A549 (cell line): ENCODE measurements around the gene EMC8. TPM values are rescaled to one million over a fixed set of nuclear protein-coding genes. Genes with fewer than 3 reads are reported as not detected.
A peak's percentile ranks its signal among the peaks of the same experiment; 100 is the strongest.

Experiments used
- ATAC-seq, 2 experiments: fragments of 200-7000 bp in 1 of 2; fragments of >200 bp in 1 of 2; cut with Nextera tagmentation in 1 of 2; cut with Tn5 transposase in 1 of 2; 3 replicates each; pipeline versions ENCODE4 v1.8.0 to v1.9.1; 2018 to 2020; ENCODE audit warnings: mild to moderate bottlenecking in 1 of 2, moderate library complexity in 1 of 2
- CTCF ChIA-PET: fragments of 300-600 bp; sonication (Branson Sonifier 250); formaldehyde crosslinking; extraction: SDS; loops from one replicate; lab custom pipeline; 2021; ENCODE audit warnings: antibody characterized with exemption, inconsistent platforms; lab: Yijun Ruan, JAX
- POLR2A ChIA-PET: fragments of 350-600 bp; formaldehyde crosslinking; extraction: SDS; loops from one replicate; lab custom pipeline; 2021; ENCODE audit warnings: antibody characterized with exemption, inconsistent platforms; lab: Yijun Ruan, JAX
- DNase-seq, 2 experiments: peaks; one replicate each; pipeline versions ENCODE4 v3.0.0 to v3.0.0-alpha.2; 2011 to 2016; ENCODE audit warnings: low read depth in 1 of 2, low spot score in 1 of 2
- FAIRE-seq: peaks from 2 replicates; lab custom pipeline; 2011; peaks lifted over from hg19 to GRCh38; lab: Jason Lieb, UNC
- H3K27ac ChIP-seq, 2 experiments: fragments of >200 bp; sonication (Bioruptor Twin); formaldehyde crosslinking; 3 replicates each; pipeline ENCODE4 v1.5.1; 2016 to 2017
- H3K4me1 ChIP-seq: fragments of >200 bp; sonication (Bioruptor Twin); formaldehyde crosslinking; 3 replicates; pipeline ENCODE4 v1.6.1; 2016
- H3K4me2 ChIP-seq: fragments of >200 bp; sonication (Bioruptor Twin); formaldehyde crosslinking; 3 replicates; pipeline ENCODE4 v1.6.1; 2016
- H3K4me3 ChIP-seq: fragments of >200 bp; sonication (Bioruptor Twin); formaldehyde crosslinking; 3 replicates; pipeline ENCODE4 v1.5.1; 2016
- H3K9me3 ChIP-seq: fragments of >200 bp; sonication (Bioruptor Twin); formaldehyde crosslinking; 3 replicates; pipeline ENCODE4 v1.6.1; 2016
- CBX2 ChIP-seq: fragments of 200-600 bp; sonication (generic); IDR thresholded peaks from 2 replicates; pipeline ENCODE4 v1.6.1; 2016; ENCODE audit warnings: low read depth, mild to moderate bottlenecking, borderline replicate concordance
- CBX8 ChIP-seq: fragments of 200-600 bp; sonication (generic); IDR thresholded peaks from 2 replicates; pipeline ENCODE4 v1.6.1; 2016
- ESRRA ChIP-seq: fragments of 150-350 bp; IDR thresholded peaks from 2 replicates; pipeline ENCODE4 v1.6.1; 2014; ENCODE audit warnings: mild to moderate bottlenecking, low read length, borderline replicate concordance
- GATA3 ChIP-seq: IDR thresholded peaks from 2 replicates; pipeline ENCODE4 v1.6.1; 2012; ENCODE audit warnings: borderline replicate concordance
- HDAC2 ChIP-seq: fragments of 200-600 bp; sonication (generic); IDR thresholded peaks from 2 replicates; pipeline ENCODE4 v1.6.1; 2016
- HOXA7 ChIP-seq: fragments of 250-450 bp; sonication (Bioruptor Pico); IDR thresholded peaks from 2 replicates; pipeline ENCODE4 v1.5.0; 2020; ENCODE audit warnings: mild to moderate bottlenecking, moderate library complexity
- JUN ChIP-seq, 2 experiments: fragments of >200 bp; sonication (Bioruptor Twin); formaldehyde crosslinking; IDR thresholded peaks; 2 replicates in 1 of 2; 3 replicates in 1 of 2; pipeline ENCODE4 v1.6.1; 2016 to 2017
- JUNB ChIP-seq: fragments of >200 bp; sonication (Bioruptor Twin); formaldehyde crosslinking; IDR thresholded peaks from 2 replicates; pipeline ENCODE4 v1.6.1; 2016
- MAFK ChIP-seq: fragments of 450-650 bp; IDR thresholded peaks from 2 replicates; pipeline ENCODE4 v1.6.1; 2014; ENCODE audit not compliant: partially characterized antibody
- MYC ChIP-seq: IDR thresholded peaks from 2 replicates; pipeline ENCODE4 v1.6.1; 2012; ENCODE audit warnings: mild to moderate bottlenecking, inconsistent platforms, low read length, improper control_type of control experiment, borderline replicate concordance
- NPAS2 ChIP-seq: fragments of 250-450 bp; sonication (Bioruptor Pico); IDR thresholded peaks from 2 replicates; pipeline ENCODE4 v1.8.0; 2022; ENCODE audit warnings: mild to moderate bottlenecking, moderate library complexity, borderline replicate concordance
- NR3C1 ChIP-seq: fragments of >200 bp; sonication (Bioruptor Twin); formaldehyde crosslinking; IDR thresholded peaks from 3 replicates; pipeline ENCODE4 v1.6.1; 2017
- POLR2A ChIP-seq: IDR thresholded peaks from 2 replicates; pipeline ENCODE4 v1.6.1; 2012; ENCODE audit warnings: mild to moderate bottlenecking, low read length
- POLR2AphosphoS2 ChIP-seq: conservative IDR thresholded peaks from 2 replicates; pipeline ENCODE4 v1.6.1; 2012; ENCODE audit warnings: low read length, improper control_type of control experiment, inconsistent platforms
- RNF2 ChIP-seq: fragments of 200-600 bp; sonication (generic); IDR thresholded peaks from 2 replicates; pipeline ENCODE4 v1.6.1; 2016; ENCODE audit warnings: low read depth, mild to moderate bottlenecking, antibody characterized with exemption, moderate library complexity, borderline replicate concordance
- SMC3 ChIP-seq: fragments of >200 bp; sonication (Bioruptor Twin); formaldehyde crosslinking; IDR thresholded peaks from 3 replicates; pipeline ENCODE4 v1.6.1; 2018; ENCODE audit warnings: inconsistent platforms
- TP53 ChIP-seq: fragments of 250-450 bp; sonication (Bioruptor Pico); IDR thresholded peaks from 2 replicates; pipeline ENCODE4 v1.5.0; 2021; ENCODE audit warnings: mild to moderate bottlenecking, moderate library complexity
- ZSCAN20 ChIP-seq: fragments of 250-450 bp; sonication (Bioruptor Pico); IDR thresholded peaks from 2 replicates; pipeline ENCODE4 v1.8.0; 2022; ENCODE audit warnings: mild to moderate bottlenecking, moderate library complexity
- WGBS: methylation state at CpG from one replicate; pipeline ENCODE4 v1.1.6; 2017; ENCODE audit errors: missing lambda C conversion rate; 5-methylcytosine and 5-hydroxymethylcytosine counted together
- polyA plus RNA-seq, 4 experiments: library from polyadenylated mRNA; depleted of rRNA in 3 of 4; stranded (reverse); fragments of >200 nt; fragmentation: RNase III in 1 of 4; extraction: RNeasy Plus Mini Kit Qiagen cat#74134 plus additional on column Dnase treatment in 1 of 4; gene quantifications; 2 replicates in 3 of 4; 3 replicates in 1 of 4; pipeline ENCODE4 v1.2.3, GENCODE V29; 2011 to 2017
- TF ChIP-seq, protein P1 (sequence below): fragments of 250-450 bp; sonication (Bioruptor Pico); IDR thresholded peaks from 2 replicates; pipeline ENCODE4 v1.5.0; 2021; ENCODE audit warnings: mild to moderate bottlenecking, moderate library complexity, borderline replicate concordance
- TF ChIP-seq, protein P2 (sequence below): fragments of >200 bp; sonication (Bioruptor Twin); formaldehyde crosslinking; IDR thresholded peaks from 3 replicates; pipeline ENCODE4 v1.6.1; 2016
- TF ChIP-seq, protein P3 (sequence below): fragments of >200 bp; sonication (Bioruptor Twin); formaldehyde crosslinking; IDR thresholded peaks from 3 replicates; pipeline ENCODE4 v1.5.1; 2016
- TF ChIP-seq, protein P4 (sequence below): IDR thresholded peaks from 2 replicates; pipeline ENCODE4 v1.6.1; 2012; ENCODE audit warnings: low read depth, borderline replicate concordance

Gene EMC8
- polyA plus RNA-seq, 2 of the 4 experiments (the other 2 are of a cell fraction): 43.0 to 53.2 TPM

DNA sequence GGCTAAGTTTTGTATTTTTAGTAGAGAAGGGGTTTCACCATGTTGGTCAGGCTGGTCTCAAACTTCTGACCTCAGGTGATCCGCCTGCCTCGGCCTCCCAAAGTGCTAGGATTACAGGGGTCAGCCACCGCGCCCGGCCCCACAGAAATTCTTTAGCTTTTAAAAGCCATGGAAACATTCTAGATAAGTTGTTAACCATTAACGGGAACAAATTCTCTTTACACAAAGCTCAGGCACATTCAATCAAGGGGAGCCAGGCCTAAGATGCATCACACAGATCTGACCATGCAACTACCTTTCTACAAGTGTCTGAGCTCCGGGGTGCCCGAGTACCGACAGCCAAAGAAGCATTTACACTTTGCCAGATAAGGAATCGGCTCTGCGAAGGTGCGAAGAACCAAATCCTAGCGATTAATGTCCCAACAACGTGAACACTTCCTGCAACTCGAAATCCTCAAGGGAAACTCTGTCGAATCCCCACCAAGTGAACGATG lies 1.0 kb downstream of the EMC8 start:
- POLR2A ChIA-PET: no interaction called here

DNA sequence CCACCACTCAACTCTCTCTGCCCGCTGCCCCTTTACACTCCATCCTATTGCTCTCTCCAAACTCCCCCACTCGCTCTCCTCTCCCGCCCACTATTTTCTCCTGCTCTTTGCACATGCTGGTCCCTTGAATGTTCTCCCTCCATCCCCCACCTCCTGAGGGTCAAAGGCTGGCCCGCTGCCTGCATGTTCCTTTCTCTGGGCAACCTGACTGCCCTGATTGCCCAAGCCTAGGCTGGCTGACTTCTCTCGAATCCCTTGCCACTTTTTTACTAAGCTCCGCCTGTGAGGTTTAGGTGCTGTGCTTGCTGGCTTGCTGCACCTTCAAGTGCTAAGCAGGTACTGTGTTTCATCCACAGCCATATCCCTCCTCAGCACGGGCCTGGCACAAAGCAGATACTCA lies 2.7 kb downstream of the EMC8 start:
- ATAC-seq (no peak), FAIRE-seq (no peak)
- no peak overlapping the region for H3K4me2 ChIP-seq
- H3K27ac ChIP-seq: no peak overlapping the region
- peaks cover 19% of the 10 kb centered on the region for H3K4me1 ChIP-seq
- WGBS: 92% methylated on average over 7 of the region's 7 CpGs
- POLR2A ChIA-PET: no interaction called here
- H3K9me3 ChIP-seq: no peaks in the 10 kb centered on the region
- TF ChIP-seq SMC3 (no peak), HDAC2 (no peak), TP53 (CRISPR knock-in tag) (no peak), JUNB (no peak), JUN (IDR thresholded peaks at IDR 0.05) (no peak), POLR2A (no peak), MYC (no peak), CBX2 (no peak), GATA3 (no peak), NR3C1 (no peak), ZSCAN20 (CRISPR knock-in tag) (no peak), RNF2 (no peak), CBX8 (no peak)
- TF ChIP-seq, protein P1, sequence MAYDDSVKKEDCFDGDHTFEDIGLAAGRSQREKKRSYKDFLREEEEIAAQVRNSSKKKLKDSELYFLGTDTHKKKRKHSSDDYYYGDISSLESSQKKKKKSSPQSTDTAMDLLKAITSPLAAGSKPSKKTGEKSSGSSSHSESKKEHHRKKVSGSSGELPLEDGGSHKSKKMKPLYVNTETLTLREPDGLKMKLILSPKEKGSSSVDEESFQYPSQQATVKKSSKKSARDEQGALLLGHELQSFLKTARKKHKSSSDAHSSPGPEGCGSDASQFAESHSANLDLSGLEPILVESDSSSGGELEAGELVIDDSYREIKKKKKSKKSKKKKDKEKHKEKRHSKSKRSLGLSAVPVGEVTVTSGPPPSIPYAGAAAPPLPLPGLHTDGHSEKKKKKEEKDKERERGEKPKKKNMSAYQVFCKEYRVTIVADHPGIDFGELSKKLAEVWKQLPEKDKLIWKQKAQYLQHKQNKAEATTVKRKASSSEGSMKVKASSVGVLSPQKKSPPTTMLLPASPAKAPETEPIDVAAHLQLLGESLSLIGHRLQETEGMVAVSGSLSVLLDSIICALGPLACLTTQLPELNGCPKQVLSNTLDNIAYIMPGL (CRISPR knock-in tag): no peak
- TF ChIP-seq, protein P2, sequence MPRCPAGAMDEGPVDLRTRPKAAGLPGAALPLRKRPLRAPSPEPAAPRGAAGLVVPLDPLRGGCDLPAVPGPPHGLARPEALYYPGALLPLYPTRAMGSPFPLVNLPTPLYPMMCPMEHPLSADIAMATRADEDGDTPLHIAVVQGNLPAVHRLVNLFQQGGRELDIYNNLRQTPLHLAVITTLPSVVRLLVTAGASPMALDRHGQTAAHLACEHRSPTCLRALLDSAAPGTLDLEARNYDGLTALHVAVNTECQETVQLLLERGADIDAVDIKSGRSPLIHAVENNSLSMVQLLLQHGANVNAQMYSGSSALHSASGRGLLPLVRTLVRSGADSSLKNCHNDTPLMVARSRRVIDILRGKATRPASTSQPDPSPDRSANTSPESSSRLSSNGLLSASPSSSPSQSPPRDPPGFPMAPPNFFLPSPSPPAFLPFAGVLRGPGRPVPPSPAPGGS: no peak
- TF ChIP-seq, protein P3, sequence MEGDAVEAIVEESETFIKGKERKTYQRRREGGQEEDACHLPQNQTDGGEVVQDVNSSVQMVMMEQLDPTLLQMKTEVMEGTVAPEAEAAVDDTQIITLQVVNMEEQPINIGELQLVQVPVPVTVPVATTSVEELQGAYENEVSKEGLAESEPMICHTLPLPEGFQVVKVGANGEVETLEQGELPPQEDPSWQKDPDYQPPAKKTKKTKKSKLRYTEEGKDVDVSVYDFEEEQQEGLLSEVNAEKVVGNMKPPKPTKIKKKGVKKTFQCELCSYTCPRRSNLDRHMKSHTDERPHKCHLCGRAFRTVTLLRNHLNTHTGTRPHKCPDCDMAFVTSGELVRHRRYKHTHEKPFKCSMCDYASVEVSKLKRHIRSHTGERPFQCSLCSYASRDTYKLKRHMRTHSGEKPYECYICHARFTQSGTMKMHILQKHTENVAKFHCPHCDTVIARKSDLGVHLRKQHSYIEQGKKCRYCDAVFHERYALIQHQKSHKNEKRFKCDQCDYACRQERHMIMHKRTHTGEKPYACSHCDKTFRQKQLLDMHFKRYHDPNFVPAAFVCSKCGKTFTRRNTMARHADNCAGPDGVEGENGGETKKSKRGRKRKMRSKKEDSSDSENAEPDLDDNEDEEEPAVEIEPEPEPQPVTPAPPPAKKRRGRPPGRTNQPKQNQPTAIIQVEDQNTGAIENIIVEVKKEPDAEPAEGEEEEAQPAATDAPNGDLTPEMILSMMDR: no peak
- TF ChIP-seq, all 56 proteins: peak for 0
- DNase-seq: no peak
- no peak overlapping the region for H3K4me3 ChIP-seq
- CTCF ChIA-PET: interaction anchor here (0.8 to 2.3 kb wide), 5 partner anchors 8 to 368 kb away, joined by 3 to 6 read pairs (median 3); no protein-coding TSS in a partner anchor

More for the DNA sequence above, 1.0 kb downstream of the EMC8 start:
- TF ChIP-seq POLR2AphosphoS2 (no peak), HOXA7 (CRISPR knock-in tag) (no peak), ESRRA (no peak), GATA3 (no peak), NPAS2 (CRISPR knock-in tag) (no peak), RNF2 (no peak), MAFK (no peak)
- TF ChIP-seq, protein P4, sequence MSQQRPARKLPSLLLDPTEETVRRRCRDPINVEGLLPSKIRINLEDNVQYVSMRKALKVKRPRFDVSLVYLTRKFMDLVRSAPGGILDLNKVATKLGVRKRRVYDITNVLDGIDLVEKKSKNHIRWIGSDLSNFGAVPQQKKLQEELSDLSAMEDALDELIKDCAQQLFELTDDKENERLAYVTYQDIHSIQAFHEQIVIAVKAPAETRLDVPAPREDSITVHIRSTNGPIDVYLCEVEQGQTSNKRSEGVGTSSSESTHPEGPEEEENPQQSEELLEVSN: no peak
- WGBS: 12% methylated on average over 17 of the region's 17 CpGs
- Histone ChIP-seq H3K27ac (peak overlapping the region; percentile 98), H3K4me2 (peak overlapping the region; percentile 99), H3K4me3 (peak overlapping the region; percentile 100), H3K4me1 (peaks cover 19% of the 10 kb centered on the region), H3K9me3 (no peaks in the 10 kb centered on the region)
- CTCF ChIA-PET: interaction anchor here (0.6 to 2.3 kb wide), 4 partner anchors 10 to 125 kb away, joined by 3 to 6 read pairs (median 3); no protein-coding TSS in a partner anchor
- ATAC-seq (no peak), DNase-seq (peak in 1 of 2 experiments; percentile 29), FAIRE-seq (no peak)
